ENCODE measurements around the gene PTGES2.

Gene PTGES2

DNA sequence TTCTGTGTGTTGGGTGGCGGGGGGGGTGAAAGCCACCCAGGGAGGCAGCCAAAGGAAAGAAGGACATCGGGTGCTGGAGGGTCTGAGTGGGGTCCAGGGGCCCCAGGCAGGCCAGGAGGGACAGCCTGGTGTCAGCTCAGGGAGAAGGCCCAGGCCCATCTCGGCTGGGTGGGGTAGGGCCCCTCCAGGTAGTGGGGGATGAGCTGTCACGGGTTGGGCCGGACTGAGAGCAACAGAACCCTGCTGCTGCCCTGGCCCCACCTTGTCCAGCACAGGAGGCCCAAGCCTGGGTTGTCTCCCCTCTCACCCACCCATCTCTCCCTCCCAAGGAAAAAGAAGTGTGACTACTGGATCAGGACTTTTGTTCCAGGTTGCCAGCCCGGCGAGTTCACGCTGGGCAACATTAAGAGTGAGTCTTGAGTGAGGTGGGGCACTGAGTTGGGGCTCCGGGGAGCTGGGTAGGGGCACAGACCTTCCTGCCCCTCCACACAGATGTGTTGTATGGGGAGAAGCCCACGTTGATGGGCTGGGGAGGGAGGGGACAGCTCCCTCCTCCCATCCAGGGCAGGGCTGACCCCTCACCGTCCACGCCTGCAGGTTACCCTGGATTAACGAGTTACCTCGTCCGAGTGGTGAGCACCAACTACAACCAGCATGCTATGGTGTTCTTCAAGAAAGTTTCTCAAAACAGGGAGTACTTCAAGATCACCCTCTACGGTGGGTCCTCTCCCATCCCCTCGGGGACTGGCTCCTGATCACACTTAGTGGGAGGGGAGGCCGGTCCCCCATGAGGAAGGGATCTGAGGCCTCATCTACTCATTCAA is 24.0 kb upstream of the PTGES2 start:
- TF ChIP-seq CTCF (IDR thresholded peaks at IDR 0.05) = no peak

GRCh38 chr9:128150594-128151308 is 23.2 kb upstream of the PTGES2 start:
- TF ChIP-seq CTCF (IDR thresholded peaks at IDR 0.05) = no peak

DNA sequence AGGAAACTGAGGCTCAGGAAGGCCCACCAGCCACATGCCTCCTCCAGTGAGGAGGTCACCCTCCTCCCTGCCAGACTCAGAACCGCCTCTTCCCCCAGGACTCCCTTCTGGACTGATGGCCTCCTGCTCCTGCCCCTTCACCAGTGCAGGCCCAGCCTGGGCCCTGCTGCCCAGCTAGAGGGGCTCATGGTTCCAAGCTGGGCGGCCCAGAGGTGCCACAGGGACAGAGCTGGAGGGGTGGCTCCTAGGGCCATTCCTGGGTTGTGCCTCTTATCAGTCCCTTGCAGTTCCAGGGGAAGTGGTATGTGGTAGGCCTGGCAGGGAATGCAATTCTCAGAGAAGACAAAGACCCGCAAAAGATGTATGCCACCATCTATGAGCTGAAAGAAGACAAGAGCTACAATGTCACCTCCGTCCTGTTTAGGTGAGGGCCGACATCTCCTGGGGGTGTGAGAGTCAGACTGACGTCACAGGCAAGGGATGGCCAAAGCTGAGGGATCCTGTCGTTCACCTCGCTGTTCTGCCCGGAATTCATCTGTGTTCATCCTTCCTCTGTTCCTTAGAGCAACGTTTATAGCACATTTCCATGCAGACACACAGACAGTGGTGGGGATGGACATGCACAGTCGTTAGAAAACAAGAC is 22.5 kb upstream of the PTGES2 start:
- no peak for TF ChIP-seq CTCF (IDR thresholded peaks at IDR 0.05)

GRCh38 chr9:128149001-128149701 is 21.6 kb upstream of the PTGES2 start, which contains the start of gene LCN2:
TSS of gene LCN2 (plus strand) at chr9:128149453. CDS start at chr9:128149526, 73 bp downstream.
- no peak for TF ChIP-seq CTCF (IDR thresholded peaks at IDR 0.05)

DNA sequence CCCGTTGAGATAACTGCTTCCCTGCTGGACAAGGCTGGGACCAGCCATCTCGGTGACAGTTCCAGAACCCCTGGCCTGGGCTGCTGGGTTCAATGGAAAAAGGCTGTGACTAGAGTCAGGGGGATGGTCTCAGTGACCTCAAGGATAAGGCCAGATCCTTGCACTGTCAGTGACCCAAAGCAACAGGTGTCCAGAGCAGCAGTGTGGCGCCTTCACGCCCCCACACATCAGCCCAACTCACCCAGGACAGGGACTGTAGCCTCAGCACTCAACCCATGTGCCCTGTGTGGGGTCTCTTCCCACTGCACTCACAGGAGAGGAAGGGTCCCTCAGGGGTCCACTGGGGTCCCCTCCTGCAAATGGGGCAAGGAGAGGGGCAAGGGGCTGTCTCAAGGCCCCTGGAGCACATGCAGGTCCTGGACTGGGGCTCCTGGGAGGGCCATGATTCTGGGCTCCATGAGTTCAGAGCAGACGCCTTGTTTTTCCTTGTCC is 21.0 kb upstream of the PTGES2 start:
- no peak for TF ChIP-seq CTCF (IDR thresholded peaks at IDR 0.05)

GRCh38 chr9:128146591-128147120 is 19.1 kb upstream of the PTGES2 start:
- TF ChIP-seq CTCF (IDR thresholded peaks at IDR 0.05) = no peak

- TF ChIP-seq CTCF (IDR thresholded peaks at IDR 0.05) = no peak
These were observed 18.4 kb upstream of the PTGES2 start for GRCh38 chr9:128145951-128146351.

Measured in LNCAP (cell line).